ENCODE results near the gene CREBRF.

DNA sequence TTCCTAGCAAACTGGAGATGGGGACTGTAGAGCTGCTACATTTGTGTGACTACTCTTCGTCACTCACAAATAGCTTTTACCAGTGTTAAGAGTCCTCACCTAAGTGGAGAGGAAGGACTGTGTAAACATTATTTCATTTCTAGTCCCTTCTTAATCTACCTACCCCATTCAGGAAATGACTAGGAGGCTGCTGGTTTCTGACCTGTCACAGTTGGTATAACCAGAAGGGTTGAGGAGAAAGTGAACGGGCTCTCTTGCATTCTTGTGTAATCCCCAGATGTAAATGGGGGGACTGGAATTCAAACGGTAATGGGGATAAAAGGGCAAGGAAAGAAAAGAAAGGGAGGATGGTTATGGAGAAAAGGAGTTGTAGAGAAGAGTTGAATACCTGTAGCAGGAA is 52.8 kb downstream of the CREBRF start:
- TF ChIP-seq, protein P1, sequence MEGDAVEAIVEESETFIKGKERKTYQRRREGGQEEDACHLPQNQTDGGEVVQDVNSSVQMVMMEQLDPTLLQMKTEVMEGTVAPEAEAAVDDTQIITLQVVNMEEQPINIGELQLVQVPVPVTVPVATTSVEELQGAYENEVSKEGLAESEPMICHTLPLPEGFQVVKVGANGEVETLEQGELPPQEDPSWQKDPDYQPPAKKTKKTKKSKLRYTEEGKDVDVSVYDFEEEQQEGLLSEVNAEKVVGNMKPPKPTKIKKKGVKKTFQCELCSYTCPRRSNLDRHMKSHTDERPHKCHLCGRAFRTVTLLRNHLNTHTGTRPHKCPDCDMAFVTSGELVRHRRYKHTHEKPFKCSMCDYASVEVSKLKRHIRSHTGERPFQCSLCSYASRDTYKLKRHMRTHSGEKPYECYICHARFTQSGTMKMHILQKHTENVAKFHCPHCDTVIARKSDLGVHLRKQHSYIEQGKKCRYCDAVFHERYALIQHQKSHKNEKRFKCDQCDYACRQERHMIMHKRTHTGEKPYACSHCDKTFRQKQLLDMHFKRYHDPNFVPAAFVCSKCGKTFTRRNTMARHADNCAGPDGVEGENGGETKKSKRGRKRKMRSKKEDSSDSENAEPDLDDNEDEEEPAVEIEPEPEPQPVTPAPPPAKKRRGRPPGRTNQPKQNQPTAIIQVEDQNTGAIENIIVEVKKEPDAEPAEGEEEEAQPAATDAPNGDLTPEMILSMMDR (IDR thresholded peaks at IDR 0.05): no peak
- TF ChIP-seq POLR2A (IDR thresholded peaks at IDR 0.05): no peak
- TF ChIP-seq POLR2AphosphoS5 (IDR thresholded peaks at IDR 0.05): no peak
- no peak for TF ChIP-seq EP300 (IDR thresholded peaks at IDR 0.05)

Measured in sigmoid colon (tissue), 4 donors.